ENCODE measurements around the gene KIF12. TPM values are rescaled to one million over a fixed set of nuclear protein-coding genes. Genes with fewer than 3 reads are reported as not detected.

KIF12 gene
- total RNA-seq, 1 donor from 2014 or later, result not detected

- no peak for DNase-seq (ENCODE audit: extremely low spot score in 2 of 2)
- H3K4me3 ChIP-seq, result no peak overlapping the region
- TF ChIP-seq, protein P1, sequence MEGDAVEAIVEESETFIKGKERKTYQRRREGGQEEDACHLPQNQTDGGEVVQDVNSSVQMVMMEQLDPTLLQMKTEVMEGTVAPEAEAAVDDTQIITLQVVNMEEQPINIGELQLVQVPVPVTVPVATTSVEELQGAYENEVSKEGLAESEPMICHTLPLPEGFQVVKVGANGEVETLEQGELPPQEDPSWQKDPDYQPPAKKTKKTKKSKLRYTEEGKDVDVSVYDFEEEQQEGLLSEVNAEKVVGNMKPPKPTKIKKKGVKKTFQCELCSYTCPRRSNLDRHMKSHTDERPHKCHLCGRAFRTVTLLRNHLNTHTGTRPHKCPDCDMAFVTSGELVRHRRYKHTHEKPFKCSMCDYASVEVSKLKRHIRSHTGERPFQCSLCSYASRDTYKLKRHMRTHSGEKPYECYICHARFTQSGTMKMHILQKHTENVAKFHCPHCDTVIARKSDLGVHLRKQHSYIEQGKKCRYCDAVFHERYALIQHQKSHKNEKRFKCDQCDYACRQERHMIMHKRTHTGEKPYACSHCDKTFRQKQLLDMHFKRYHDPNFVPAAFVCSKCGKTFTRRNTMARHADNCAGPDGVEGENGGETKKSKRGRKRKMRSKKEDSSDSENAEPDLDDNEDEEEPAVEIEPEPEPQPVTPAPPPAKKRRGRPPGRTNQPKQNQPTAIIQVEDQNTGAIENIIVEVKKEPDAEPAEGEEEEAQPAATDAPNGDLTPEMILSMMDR (IDR thresholded peaks at IDR 0.05), result no peak
- TF ChIP-seq POLR2AphosphoS5 (IDR thresholded peaks at IDR 0.05; ENCODE audit: insufficient read depth in 1 of 2, low read depth in 1 of 2) (no peak), POLR2A (IDR thresholded peaks at IDR 0.05) (no peak)
- H3K4me1 ChIP-seq, result peaks cover 11% of the 10 kb centered on the region
- intact Hi-C loops (cut with DNase I), result loop anchor here (5.0 kb wide), 1 partner anchor 211 kb away; no protein-coding TSS in a partner anchor
- no peak overlapping the region for H3K27ac ChIP-seq
- no peaks in the 10 kb centered on the region for H3K9me3 ChIP-seq
- H3K27me3 ChIP-seq, result no peaks in the 10 kb centered on the region
- no peaks in the 10 kb centered on the region for H3K36me3 ChIP-seq
These were observed 18.2 kb downstream of the KIF12 start for GRCh38 chr9:114080773-114081440.

DNA sequence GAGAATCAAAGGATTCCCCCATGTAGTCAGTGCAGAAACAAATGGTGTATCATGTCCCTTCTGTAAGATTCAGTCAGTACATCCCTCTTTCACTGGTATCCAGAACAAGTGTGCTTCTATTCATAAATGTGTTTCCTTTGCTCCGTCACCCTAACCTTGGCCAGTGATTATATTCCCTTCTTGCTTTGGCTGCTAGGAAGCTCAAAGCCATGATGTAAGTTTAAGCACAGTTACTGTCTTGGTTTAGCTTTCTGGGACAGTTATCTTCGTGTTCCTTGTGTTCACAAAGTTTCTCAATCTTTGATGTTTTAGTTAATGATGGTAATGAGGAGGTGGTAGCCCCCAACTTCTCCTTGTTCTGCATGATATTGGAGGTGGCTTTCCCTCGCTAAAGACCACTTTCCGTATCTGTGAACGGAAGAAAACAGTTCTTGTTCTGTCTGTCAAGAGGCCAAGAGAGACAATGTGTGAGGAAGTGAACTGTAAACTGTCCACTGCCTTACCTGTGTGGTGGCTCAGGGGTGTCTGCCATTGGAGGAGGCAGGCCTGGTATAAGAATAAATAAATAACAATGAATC, 18.8 kb downstream of the KIF12 start:
- Histone ChIP-seq H3K36me3 (no peaks in the 10 kb centered on the region), H3K9me3 (no peaks in the 10 kb centered on the region), H3K4me1 (peaks cover 11% of the 10 kb centered on the region), H3K27me3 (no peaks in the 10 kb centered on the region), H3K27ac (no peak overlapping the region), H3K4me3 (no peak overlapping the region)
- DNase-seq (ENCODE audit: extremely low spot score in 2 of 2), result no peak
- intact Hi-C loops (cut with DNase I), result loop anchor here (5.0 kb wide), 1 partner anchor 212 kb away; no protein-coding TSS in a partner anchor
- TF ChIP-seq POLR2AphosphoS5 (IDR thresholded peaks at IDR 0.05; ENCODE audit: insufficient read depth in 1 of 2, low read depth in 1 of 2), result no peak
- TF ChIP-seq POLR2A (IDR thresholded peaks at IDR 0.05), result no peak
- TF ChIP-seq, protein P1 (IDR thresholded peaks at IDR 0.05), result no peak

- intact Hi-C loops (cut with DNase I), result no loop called here
- Histone ChIP-seq H3K27ac (no peak overlapping the region), H3K9me3 (no peaks in the 10 kb centered on the region), H3K36me3 (no peaks in the 10 kb centered on the region), H3K4me3 (no peak overlapping the region), H3K4me1 (peaks cover 11% of the 10 kb centered on the region), H3K27me3 (no peaks in the 10 kb centered on the region)
- no peak for DNase-seq (ENCODE audit: extremely low spot score in 2 of 2)
- TF ChIP-seq POLR2A (IDR thresholded peaks at IDR 0.05), result no peak
- TF ChIP-seq POLR2AphosphoS5 (IDR thresholded peaks at IDR 0.05; ENCODE audit: insufficient read depth in 1 of 2, low read depth in 1 of 2), result no peak
- TF ChIP-seq, protein P1 (IDR thresholded peaks at IDR 0.05), result no peak
These were observed 20.3 kb downstream of the KIF12 start for GRCh38 chr9:114078781-114079156.

- DNase-seq (ENCODE audit: extremely low spot score in 2 of 2), result no peak
These were observed 20.9 kb downstream of the KIF12 start, which contains the start of gene AMBP for GRCh38 chr9:114078021-114078780. AMBP (minus strand) TSS chr9:114078300; CDS start chr9:114078209, 91 bp downstream.

More at GRCh38 chr9:114078021-114078780, 20.9 kb downstream of the KIF12 start, which contains the start of gene AMBP:
- H3K9me3 ChIP-seq, result no peaks in the 10 kb centered on the region
- H3K27me3 ChIP-seq, result no peaks in the 10 kb centered on the region
- TF ChIP-seq, protein P1 (IDR thresholded peaks at IDR 0.05), result no peak
- TF ChIP-seq POLR2A (IDR thresholded peaks at IDR 0.05) (no peak), POLR2AphosphoS5 (IDR thresholded peaks at IDR 0.05; ENCODE audit: insufficient read depth in 1 of 2, low read depth in 1 of 2) (no peak)
- no peaks in the 10 kb centered on the region for H3K36me3 ChIP-seq
- no peak within 1 kb of the TSS for H3K4me3 ChIP-seq
- H3K27ac ChIP-seq, result no peak within 1 kb of the TSS
- intact Hi-C loops (cut with DNase I), result no loop called here
- H3K4me1 ChIP-seq, result peaks cover 11% of the 10 kb centered on the region
